Cortex of kidney (tissue), 1 donor: Measurements from ENCODE around the gene FCRL6.

Experiments used
- DNase-seq: peaks from one replicate; lab custom pipeline; 2025; lab: John Stamatoyannopoulos, UW

The FCRL6 gene

GRCh38 chr1:159799446-159799985 lies 2.6 kb upstream of the FCRL6 start:
- no peak for DNase-seq

DNA sequence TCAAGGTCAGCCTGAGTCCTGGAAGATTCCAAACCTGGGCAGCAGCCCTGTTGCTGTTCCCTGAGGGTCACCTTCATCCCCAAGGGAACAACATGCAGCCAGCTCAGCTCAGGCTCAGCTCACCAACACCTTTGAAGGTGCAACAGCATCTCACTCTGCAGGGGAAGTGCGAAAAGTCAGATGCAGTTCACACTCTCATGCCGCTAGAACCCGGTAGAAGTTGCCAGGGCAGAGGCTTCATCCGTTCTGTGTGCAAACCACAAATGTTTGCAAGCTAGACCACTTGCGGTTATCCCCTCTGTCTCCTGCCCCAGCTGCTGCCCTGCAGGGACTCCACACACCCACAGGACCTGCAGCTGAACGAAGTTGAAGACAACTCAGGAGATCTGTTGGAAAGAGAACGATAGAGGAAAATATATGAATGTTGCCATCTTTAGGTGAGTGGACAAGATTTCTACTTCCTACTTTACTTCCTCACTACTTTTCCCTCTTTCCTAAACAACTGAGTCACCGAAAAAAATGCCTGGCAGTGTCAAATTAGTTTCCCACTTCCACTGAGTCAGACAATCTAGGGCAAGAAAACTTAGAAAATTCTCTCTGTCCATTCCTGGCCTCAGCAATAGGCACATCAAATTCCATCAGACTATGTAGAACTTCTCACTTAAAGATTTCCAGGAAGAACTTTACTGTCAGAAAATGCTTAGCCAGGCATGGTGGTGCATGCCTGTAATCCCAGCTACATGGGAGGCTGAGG lies 1.8 kb upstream of the FCRL6 start:
- no peak for DNase-seq

GRCh38 chr1:159803956-159804689 lies 2.0 kb downstream of the FCRL6 start:
- no peak for DNase-seq

- DNase-seq = no peak
Measured at GRCh38 chr1:159804924-159805323, 2.8 kb downstream of the FCRL6 start.

GRCh38 chr1:159815926-159816325 lies 13.8 kb downstream of the FCRL6 start:
- DNase-seq = no peak

DNA sequence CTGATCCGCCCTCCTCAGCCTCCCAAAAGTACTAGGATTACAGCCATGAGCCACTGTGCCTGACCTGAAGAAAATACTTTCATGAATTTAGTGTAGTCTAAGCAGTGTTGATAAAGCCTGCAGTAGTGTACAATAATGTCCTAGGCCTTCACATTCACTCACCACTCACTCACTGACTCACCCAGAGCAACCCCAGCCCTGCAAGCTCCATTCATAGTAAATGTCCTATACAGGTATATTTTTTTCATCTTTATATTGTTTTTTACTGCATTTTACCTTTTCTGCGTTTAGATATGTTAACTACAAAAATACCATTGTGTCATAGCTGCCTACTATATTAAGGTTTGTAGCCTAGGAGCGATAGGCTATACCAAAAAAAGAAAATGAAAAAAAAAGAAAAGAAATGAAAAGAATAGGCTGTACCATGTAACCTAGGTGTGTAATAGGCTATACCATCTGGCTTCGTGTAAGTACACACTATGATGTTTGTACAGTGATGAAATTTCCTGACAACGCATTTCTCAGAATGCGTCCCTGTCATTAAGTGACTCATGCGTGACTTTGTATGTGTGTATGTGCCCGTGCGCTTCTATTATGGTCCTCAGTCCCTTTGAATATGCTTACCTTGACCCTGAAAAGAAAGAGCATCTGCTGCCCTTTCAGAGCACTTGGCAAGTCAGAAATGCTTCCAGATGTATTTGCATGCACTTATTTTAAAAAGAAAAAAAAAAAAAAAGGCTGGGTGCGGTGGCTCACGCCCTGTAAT lies 15.3 kb downstream of the FCRL6 start:
- DNase-seq = no peak

GRCh38 chr1:159821171-159821867 lies 19.2 kb downstream of the FCRL6 start:
- DNase-seq = no peak

DNA sequence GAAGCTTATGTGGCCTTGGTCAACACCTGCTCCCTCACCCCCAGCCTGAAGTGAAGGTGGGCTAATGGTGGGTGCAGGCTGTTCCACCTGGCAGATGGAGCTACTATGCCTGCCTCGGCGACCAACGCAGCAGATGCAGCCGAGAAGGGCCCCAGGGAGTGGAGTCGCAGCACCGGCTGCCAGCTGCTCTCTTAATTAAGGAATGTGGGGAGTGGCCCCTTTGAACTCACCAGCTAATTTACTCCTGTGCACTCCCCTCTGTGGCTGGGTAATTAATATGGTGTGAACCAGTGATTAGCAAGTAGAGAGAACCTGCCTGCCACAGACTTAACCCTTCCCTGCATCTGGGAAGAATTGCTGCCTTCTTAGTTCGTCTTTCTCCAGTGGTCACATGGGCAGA lies 21.2 kb downstream of the FCRL6 start:
- DNase-seq = no peak

DNA sequence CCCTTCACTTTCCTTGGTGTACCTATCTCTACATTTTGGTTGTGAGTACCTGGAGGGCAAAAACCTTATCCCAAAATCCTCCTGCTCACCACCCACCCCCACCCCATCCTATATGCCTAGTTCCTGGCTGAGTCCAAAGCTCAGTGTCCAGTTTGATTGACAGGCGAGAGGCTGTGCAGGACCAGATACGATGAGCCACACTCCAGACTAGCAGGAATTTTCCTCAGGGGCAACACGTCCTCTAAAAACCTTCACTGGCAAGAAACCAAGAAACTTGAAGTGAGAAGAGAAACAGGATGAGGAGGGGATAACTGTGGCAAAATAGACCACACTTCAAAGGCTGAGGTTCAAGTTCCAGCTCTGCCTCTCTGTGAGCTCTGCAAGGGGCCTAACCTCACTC lies 23.4 kb downstream of the FCRL6 start:
- no peak for DNase-seq

DNA sequence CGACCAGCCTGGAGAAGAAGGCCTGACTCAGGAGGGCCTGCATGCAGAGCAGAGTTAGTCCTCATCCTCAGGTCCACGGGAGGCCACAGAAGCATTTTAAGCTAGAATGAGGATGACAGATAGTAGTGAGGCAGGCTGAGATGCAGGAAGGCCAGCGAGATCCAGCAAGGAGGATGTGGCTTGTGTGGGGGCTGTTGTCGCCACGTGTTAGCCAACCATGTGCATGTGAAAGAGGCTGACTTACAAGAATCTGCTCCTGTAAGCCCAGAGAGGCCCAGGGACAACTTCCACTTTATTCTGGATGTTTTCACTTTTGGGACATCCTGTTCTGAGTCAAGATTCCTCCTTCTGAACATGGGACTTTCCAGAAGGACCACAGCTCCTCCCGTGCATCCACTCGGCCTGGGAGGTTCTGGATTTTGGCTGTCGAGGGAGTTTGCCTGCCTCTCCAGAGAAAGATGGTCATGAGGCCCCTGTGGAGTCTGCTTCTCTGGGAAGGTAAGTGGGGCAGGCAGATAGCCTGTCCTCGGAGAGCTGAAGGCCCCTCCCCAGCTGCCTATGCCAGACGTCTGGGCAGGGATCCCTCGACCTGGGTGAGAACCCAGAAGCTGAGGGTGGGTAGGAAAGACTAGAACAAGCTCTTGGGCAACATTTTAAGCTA lies 24.4 kb downstream of the FCRL6 start, which contains the start of gene SLAMF8:
SLAMF8 (plus strand) TSS at position 433 of the 661 bp plus-strand sequence; CDS start at position 459, 26 bp downstream.
- DNase-seq = no peak

DNA sequence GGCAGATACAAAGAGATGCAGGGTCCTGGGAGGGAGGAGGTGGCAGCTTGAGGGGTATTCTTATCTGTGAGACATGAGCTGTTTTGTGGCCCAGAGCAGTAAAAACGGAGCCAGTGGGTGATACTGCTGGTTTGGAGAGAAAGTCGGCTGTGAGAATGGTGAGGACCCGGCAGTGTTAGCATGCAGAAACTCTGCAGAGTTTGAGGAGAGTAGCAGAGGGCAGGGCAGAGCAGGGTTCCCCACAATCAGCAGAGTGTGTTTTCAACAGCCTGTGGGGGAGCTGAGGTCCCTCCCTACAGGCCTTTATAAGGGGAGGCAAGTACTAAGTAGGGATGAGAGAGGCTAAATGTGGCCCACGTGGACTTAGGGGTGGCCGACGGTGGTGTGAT lies 24.9 kb downstream of the FCRL6 start:
- no peak for DNase-seq

DNA sequence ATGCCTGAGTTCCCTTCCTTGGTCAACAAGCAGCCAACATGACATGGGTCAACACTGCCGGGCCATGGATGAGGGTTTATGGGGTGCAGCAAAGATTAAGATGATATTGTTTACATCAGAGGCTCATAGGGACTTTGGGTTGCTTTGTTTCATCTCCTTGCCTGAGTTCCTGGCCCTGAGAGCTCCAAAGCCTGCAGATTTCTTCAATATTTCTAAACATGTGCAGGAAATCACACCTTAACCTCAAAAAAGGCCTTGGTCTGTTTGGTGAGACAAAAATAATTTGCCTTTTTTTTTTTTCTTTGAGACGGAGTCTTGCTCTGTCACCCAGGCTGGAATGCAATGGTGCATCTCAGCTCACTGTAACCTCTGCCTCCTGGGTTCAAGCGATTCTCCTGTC lies 25.4 kb downstream of the FCRL6 start:
- DNase-seq = no peak

- no peak for DNase-seq
Measured at GRCh38 chr1:159828176-159828575, 26.0 kb downstream of the FCRL6 start.

- no peak for DNase-seq
Measured at GRCh38 chr1:159828581-159829272, 26.6 kb downstream of the FCRL6 start.

DNA sequence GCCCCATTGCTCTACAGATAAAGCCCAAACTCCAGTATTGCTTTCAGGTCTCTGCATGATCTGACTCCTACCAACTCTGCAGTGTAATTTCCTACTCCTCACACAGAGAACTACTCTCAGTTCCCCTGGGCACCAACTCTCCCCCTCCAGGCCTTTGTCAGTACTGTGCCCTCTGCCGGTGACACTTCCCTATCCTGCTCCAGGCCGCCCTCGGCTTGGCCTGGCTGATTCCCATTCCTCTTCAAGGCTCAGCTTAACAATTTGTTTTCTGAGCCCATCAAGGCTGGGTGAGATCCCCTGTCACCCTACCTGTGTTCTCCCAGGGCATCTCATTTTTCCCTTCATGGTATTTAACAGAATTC lies 27.1 kb downstream of the FCRL6 start:
- no peak for DNase-seq

GRCh38 chr1:159829822-159830465 lies 27.8 kb downstream of the FCRL6 start:
- no peak for DNase-seq

- no peak for DNase-seq
Measured at GRCh38 chr1:159830722-159831121, 28.6 kb downstream of the FCRL6 start.

- no peak for DNase-seq
Measured at GRCh38 chr1:159831412-159832141, 29.4 kb downstream of the FCRL6 start.

DNA sequence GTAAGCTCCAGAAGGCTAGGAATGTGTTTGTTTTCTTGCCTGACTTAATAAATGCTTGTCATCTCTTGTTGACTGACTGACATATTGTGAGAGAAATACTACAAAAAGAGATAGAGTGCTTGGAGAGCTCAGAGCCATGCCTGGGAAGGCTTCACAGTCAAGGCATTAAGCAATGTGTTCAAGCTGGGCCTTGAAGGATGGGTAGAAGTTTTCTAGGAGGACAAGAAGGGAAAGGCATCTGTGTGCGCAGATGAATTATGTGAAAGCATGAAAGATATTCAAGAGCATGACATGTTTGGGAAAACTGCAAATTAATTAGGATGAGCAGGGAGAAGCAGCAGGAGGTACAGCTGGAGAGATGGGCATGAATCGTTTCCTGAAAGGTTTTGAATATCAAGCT lies 30.1 kb downstream of the FCRL6 start:
- no peak for DNase-seq

DNA sequence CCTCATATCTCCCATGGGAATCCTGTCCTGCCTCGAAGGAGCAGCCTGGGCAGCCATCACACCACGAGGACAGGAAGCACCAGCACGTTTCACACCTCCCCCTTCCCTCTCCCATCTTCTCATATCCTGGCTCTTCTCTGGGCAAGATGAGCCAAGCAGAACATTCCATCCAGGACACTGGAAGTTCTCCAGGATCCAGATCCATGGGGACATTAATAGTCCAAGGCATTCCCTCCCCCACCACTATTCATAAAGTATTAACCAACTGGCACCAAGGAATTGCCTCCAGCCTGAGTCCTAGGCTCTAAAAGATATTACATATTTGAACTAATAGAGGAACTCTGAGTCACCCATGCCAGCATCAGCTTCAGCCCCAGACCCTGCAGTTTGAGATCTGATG lies 33.2 kb downstream of the FCRL6 start:
- no peak for DNase-seq
